ENCODE data around the gene UMODL1. TPM values are rescaled to one million over a fixed set of nuclear protein-coding genes. Genes with fewer than 3 reads are reported as not detected.

UMODL1 gene
- total and polyA plus RNA-seq, 2 of the 13 experiments (the other 11 are each of a cell fraction or from before 2014, with no cell fraction given), result not detected

DNA sequence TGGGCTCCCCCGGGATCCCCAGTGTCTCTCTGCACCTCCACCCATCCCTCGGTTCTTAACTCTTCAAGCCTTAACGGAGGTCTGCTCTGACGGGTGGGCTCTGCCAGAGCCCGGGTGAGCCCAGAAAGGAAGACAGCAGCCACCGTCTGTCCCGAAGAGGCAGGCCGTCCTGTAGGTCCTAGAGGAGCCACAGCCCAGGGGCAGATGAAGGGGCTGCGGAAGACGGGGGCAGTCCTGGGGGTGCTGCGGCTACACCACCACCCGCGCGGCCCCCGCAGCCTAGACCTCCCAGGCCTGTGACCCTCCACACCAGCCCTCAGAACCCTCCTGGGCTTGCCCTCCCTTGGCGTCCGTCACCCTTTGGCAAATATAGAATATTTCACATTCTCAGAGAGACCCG is 71.0 kb downstream of the UMODL1 start:
- Histone ChIP-seq H4K20me1 (ENCODE audit: insufficient read depth, low read length) (no peaks in the 10 kb centered on the region), H3K36me3 (replicated peaks in 1 of 2; ENCODE audit: control insufficient read depth in 1 of 2, insufficient read depth in 2 of 2, low read length in 2 of 2) (no peaks in the 10 kb centered on the region), H3K27me3 (ENCODE audit: control insufficient read depth in 1 of 2, insufficient read depth in 2 of 2, low read length in 2 of 2) (peaks cover 0 to 20% of the 10 kb centered on the region in 2 experiments; a peak in 1 of 5 replicates), H3K4me2 (ENCODE audit: low read depth, low read length) (no peak overlapping the region), H3K9ac (ENCODE audit: insufficient read depth, low read depth, low read length) (no peak overlapping the region), H2AFZ (ENCODE audit: low read length) (no peak overlapping the region), H3K4me1 (ENCODE audit: insufficient read depth, low read length) (peaks cover 7% of the 10 kb centered on the region; the same call in 1 of the 2 replicates), H3K27ac (ENCODE audit: extremely low read length, insufficient read depth, low read length) (no peak overlapping the region), H3K9me3 (ENCODE audit: low read length) (no peaks in the 10 kb centered on the region), H3K79me2 (ENCODE audit: insufficient read depth, low read length) (no peaks in the 10 kb centered on the region), H3K4me3 (replicated peaks in 1 of 3; ENCODE audit: insufficient read depth in 1 of 3, low read depth in 2 of 3, low read length in 3 of 3) (no peak overlapping the region)
- intact Hi-C loops (cut with micrococcal nuclease; ENCODE audit: unreplicated experiment) (no loop called here), in situ Hi-C loops (cut with HindIII; ENCODE audit: extremely low pct_ligation_motif_present, low pct_unique_long_range_greater_than_20kb) (no loop called here)
- TF ChIP-seq SNAPC2 (CRISPR knock-in tag; IDR thresholded peaks at IDR 0.05) (no peak), UBTF (CRISPR knock-in tag; IDR thresholded peaks at IDR 0.05) (no peak), RCOR2 (CRISPR knock-in tag; IDR thresholded peaks at IDR 0.05) (no peak), SRF (IDR thresholded peaks at IDR 0.05; ENCODE audit: low read depth, low read length) (no peak), ZNF619 (CRISPR knock-in tag; IDR thresholded peaks at IDR 0.05) (no peak), TBL1XR1 (IDR thresholded peaks at IDR 0.05; ENCODE audit: borderline replicate concordance, low read length, partially characterized antibody) (no peak)
- TF ChIP-seq, protein P1, sequence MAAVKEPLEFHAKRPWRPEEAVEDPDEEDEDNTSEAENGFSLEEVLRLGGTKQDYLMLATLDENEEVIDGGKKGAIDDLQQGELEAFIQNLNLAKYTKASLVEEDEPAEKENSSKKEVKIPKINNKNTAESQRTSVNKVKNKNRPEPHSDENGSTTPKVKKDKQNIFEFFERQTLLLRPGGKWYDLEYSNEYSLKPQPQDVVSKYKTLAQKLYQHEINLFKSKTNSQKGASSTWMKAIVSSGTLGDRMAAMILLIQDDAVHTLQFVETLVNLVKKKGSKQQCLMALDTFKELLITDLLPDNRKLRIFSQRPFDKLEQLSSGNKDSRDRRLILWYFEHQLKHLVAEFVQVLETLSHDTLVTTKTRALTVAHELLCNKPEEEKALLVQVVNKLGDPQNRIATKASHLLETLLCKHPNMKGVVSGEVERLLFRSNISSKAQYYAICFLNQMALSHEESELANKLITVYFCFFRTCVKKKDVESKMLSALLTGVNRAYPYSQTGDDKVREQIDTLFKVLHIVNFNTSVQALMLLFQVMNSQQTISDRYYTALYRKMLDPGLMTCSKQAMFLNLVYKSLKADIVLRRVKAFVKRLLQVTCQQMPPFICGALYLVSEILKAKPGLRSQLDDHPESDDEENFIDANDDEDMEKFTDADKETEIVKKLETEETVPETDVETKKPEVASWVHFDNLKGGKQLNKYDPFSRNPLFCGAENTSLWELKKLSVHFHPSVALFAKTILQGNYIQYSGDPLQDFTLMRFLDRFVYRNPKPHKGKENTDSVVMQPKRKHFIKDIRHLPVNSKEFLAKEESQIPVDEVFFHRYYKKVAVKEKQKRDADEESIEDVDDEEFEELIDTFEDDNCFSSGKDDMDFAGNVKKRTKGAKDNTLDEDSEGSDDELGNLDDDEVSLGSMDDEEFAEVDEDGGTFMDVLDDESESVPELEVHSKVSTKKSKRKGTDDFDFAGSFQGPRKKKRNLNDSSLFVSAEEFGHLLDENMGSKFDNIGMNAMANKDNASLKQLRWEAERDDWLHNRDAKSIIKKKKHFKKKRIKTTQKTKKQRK (IDR thresholded peaks at IDR 0.05; ENCODE audit: low read length), result no peak
- FAIRE-seq (no peak), ATAC-seq (no peak), DNase-seq (ENCODE audit: low spot score) (no peak)
- ChIA-PET POLR2A (no interaction called here), CTCF (ENCODE audit: low intra/inter-chr PET ratio, low total read pairs) (no interaction called here)
- 66% methylated on average over 17 of the region's 18 CpGs for WGBS (ENCODE audit: low lambda C conversion rate)
- no TSS peak for BruUV-seq (replicated peaks)
